ENCODE results near the gene PTPN7.
"Not testable (repeated sequence)": the region's sequence is repeated elsewhere in the genome, so short reads cannot be mapped to it uniquely, and the experiment has no call there.

The PTPN7 gene

DNA sequence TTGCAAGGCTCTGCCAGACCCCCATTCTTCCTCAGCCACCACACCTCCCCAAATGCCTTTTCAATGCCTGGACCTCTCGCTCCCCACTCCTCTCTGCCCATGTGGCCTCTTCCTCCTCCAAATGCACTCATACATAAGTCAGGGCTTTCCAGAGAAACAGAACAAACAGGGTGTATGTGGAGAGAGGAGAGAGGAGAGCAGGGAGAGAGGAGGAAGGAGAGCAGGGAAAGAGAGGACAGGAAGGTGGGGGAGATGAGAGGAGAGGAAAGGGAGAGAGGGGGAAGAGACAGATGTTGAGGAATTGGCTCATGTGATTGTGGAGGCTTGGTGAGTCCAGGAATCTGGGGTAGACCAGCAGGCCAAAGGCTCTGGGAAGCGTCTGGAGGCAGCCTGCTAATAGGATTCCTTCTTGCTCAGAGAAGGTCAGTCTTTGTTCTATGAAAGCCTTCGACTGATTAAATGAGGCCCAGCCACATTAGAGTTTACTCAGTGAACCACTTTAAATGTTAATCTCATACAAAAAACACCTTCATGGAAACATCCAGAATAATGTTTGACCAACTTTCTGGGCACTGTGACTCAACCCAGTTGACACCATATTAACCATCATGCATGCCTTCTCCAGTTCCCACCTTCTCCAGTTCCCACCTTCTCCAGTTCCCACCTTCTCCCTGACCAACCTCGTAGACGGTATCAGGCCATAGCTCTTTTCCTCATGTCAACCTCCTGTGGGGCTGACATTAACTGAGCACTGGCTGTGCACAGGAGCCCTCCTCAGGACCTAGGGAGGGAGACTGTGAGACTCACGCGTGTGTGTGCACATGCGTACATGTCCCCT, 21.9 kb upstream of the PTPN7 start:
- H3K27me3 Mint-ChIP-seq (ENCODE audit: low read depth) = no peaks in the 10 kb centered on the region
- DNase-seq (ENCODE audit: low spot score) = no peak
- no peaks in the 10 kb centered on the region for H3K9me3 Mint-ChIP-seq
- H3K27ac Mint-ChIP-seq = no peak overlapping the region
- no peaks in the 10 kb centered on the region for H3K36me3 Mint-ChIP-seq (ENCODE audit: low read depth)
- H3K4me3 Mint-ChIP-seq = no peak overlapping the region
- peaks cover 10% of the 10 kb centered on the region for H3K4me1 Mint-ChIP-seq (ENCODE audit: low read depth)

- peaks cover 10% of the 10 kb centered on the region for H3K4me1 Mint-ChIP-seq (ENCODE audit: low read depth)
- no peaks in the 10 kb centered on the region for H3K9me3 Mint-ChIP-seq
- H3K27me3 Mint-ChIP-seq (ENCODE audit: low read depth) = no peaks in the 10 kb centered on the region
- H3K27ac Mint-ChIP-seq = no peak overlapping the region
- H3K36me3 Mint-ChIP-seq (ENCODE audit: low read depth) = no peaks in the 10 kb centered on the region
- H3K4me3 Mint-ChIP-seq = no peak overlapping the region
- no peak for DNase-seq (ENCODE audit: low spot score)
Observed at GRCh38 chr1:202181586-202181985, 21.2 kb upstream of the PTPN7 start.

GRCh38 chr1:202180751-202181139, 20.3 kb upstream of the PTPN7 start:
- not testable (repeated sequence) for H3K27me3 Mint-ChIP-seq (ENCODE audit: low read depth); DNase-seq (ENCODE audit: low spot score); H3K4me3 Mint-ChIP-seq; H3K27ac Mint-ChIP-seq; H3K9me3 Mint-ChIP-seq; H3K36me3 Mint-ChIP-seq (ENCODE audit: low read depth)
- peaks cover 10% of the 10 kb centered on the region for H3K4me1 Mint-ChIP-seq (ENCODE audit: low read depth)

- DNase-seq (ENCODE audit: low spot score) = no peak
- Mint-ChIP-seq H3K36me3 (ENCODE audit: low read depth) (no peaks in the 10 kb centered on the region), H3K4me3 (no peak overlapping the region), H3K27ac (no peak overlapping the region), H3K4me1 (ENCODE audit: low read depth) (peaks cover 10% of the 10 kb centered on the region), H3K9me3 (no peaks in the 10 kb centered on the region), H3K27me3 (ENCODE audit: low read depth) (no peaks in the 10 kb centered on the region)
Observed at GRCh38 chr1:202179828-202180750, 19.7 kb upstream of the PTPN7 start.

DNA sequence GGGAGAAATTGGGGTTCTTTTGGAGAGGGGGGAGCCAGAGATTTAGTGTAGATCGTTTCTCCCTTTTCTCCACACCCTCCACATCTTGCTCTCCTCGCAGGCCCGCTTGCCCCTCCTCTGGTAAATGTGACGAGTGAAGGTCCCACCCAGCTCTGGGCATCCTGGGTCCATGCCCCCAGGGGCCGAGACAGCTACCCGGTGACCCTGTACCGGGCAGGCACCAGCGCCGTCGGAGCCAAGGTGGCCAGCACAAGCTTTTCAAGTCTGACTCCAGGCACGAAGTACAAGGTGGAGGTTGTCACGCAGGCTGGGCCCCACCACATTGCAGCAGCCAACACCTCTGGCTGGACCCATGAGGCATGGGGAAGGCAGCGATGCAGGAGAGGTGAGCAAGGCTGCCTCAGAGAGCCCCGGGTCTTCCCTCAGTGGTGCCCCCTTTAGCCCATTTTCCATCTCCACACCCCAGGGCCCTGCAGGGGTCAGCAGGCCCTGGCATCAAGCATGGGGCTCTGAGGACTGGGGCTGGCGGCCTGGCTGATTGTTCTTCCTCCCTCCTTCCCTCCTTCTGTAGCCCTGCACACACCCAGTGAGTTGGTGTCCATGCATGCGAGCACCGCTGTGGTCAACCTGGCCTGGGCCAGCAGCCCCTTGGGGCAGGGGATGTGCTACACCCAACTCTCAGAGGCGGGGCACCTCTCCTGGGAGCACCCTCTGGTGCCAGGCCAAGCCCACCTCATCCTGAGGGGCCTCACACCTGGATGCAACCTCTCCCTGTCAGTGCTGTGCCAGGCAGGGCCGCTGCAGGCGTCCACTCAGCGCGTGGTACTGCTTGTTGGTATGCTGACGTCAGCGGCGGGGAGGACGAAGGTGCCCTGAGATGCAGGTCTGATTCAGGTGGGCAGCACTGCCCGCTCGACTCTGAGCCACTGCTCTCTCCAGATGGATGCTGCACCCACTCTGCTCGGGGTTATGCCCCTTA, 16.8 kb upstream of the PTPN7 start:
- H3K36me3 Mint-ChIP-seq (ENCODE audit: low read depth) = no peaks in the 10 kb centered on the region
- H3K4me1 Mint-ChIP-seq (ENCODE audit: low read depth) = no peaks in the 10 kb centered on the region
- no peaks in the 10 kb centered on the region for H3K27me3 Mint-ChIP-seq (ENCODE audit: low read depth)
- H3K4me3 Mint-ChIP-seq = no peak overlapping the region
- DNase-seq (ENCODE audit: low spot score) = no peak
- H3K9me3 Mint-ChIP-seq = no peaks in the 10 kb centered on the region
- no peak overlapping the region for H3K27ac Mint-ChIP-seq

DNA sequence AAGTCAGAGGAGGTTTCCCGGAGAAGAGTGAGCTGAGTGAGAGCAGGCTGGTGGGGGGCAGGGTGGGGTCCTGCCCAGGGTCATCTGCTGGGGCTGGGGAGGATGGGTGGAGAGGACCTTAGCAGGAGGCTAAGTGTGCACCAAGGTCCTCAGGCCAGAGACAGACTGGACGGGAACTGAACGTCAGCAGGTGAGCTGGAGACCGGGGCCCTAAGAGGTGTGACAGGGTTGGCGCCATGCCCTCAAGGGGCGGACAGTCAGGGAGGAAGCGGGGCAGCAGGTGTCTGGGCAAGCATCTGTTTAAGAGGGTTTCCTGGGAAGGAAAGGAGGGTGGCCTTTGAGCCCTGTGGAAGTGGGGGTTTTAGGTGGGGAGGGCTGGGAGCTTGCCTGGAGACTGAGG, 13.6 kb upstream of the PTPN7 start:
- Mint-ChIP-seq H3K4me3 (no peak overlapping the region), H3K9me3 (no peaks in the 10 kb centered on the region), H3K27me3 (ENCODE audit: low read depth) (no peaks in the 10 kb centered on the region), H3K27ac (no peak overlapping the region), H3K4me1 (ENCODE audit: low read depth) (peaks cover 6% of the 10 kb centered on the region), H3K36me3 (ENCODE audit: low read depth) (no peaks in the 10 kb centered on the region)
- DNase-seq (ENCODE audit: low spot score) = no peak

- no peak for DNase-seq (ENCODE audit: low spot score)
- no peaks in the 10 kb centered on the region for H3K36me3 Mint-ChIP-seq (ENCODE audit: low read depth)
- peaks cover 9% of the 10 kb centered on the region for H3K4me1 Mint-ChIP-seq (ENCODE audit: low read depth)
- no peak overlapping the region for H3K4me3 Mint-ChIP-seq
- no peaks in the 10 kb centered on the region for H3K27me3 Mint-ChIP-seq (ENCODE audit: low read depth)
- no peak overlapping the region for H3K27ac Mint-ChIP-seq
- no peaks in the 10 kb centered on the region for H3K9me3 Mint-ChIP-seq
Observed at GRCh38 chr1:202172015-202172355, 11.6 kb upstream of the PTPN7 start.

DNA sequence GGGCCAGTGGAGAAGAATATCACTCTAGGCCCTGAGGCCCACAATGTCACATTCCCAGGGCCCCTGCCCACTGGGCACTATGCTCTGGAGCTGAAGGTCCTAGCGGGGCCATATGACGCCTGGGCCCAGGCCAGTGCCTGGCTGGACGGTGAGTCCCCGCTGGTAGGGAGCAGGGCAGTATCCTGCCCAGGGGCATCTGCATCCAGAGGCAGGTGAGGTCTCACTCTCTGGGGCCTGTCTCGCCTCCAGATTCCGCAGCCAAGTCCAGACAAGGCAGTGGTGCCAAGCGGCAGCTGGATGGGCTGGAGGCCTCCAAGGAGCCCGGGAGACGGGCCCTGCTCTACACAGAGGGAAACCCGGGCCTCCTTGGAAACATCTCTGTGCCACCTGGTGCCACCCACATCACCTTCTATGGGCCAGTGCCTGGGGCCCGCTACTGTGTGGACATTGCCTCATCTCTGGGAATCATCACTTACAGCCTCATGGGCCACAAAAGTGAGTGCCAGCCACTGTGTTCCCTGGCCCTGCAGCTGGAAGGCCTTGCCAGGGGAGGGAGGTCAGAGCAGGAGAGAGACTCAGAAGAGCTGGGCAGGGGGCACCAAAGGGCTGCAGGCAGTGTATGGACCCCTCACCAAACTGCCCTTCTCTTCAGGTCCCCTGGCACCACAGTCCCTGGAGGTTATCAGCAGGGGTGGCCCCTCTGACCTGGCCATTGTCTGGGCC, 11.1 kb upstream of the PTPN7 start:
- no peak for DNase-seq (ENCODE audit: low spot score)
- Mint-ChIP-seq H3K27ac (no peak overlapping the region), H3K9me3 (no peaks in the 10 kb centered on the region), H3K4me1 (ENCODE audit: low read depth) (peaks cover 13% of the 10 kb centered on the region), H3K36me3 (ENCODE audit: low read depth) (no peaks in the 10 kb centered on the region), H3K27me3 (ENCODE audit: low read depth) (no peaks in the 10 kb centered on the region), H3K4me3 (no peak overlapping the region)

GRCh38 chr1:202170726-202171125, 10.3 kb upstream of the PTPN7 start:
- H3K27ac Mint-ChIP-seq = no peak overlapping the region
- no peaks in the 10 kb centered on the region for H3K27me3 Mint-ChIP-seq (ENCODE audit: low read depth)
- no peak for DNase-seq (ENCODE audit: low spot score)
- H3K36me3 Mint-ChIP-seq (ENCODE audit: low read depth) = no peaks in the 10 kb centered on the region
- H3K4me1 Mint-ChIP-seq (ENCODE audit: low read depth) = peaks cover 18% of the 10 kb centered on the region
- no peaks in the 10 kb centered on the region for H3K9me3 Mint-ChIP-seq
- H3K4me3 Mint-ChIP-seq = no peak overlapping the region

DNA sequence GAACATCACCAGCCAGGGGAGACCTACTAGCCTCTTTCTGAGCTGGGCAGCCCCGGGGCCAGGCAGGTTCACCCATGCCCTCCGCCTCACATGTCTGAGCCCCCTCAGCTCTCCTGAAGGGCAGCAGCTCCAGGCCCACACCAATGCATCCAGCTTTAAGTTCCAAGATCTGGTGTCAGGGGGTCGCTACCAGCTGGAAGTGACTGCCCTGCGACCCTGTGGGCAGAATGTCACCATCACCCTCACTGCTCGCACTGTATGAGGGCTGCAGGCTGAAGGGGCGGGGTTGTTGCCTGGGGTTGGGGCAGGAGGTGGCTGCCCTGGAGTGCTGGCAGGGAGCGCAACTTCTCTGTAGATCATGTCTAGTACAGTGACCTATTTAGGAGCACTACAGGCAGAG, 8.5 kb upstream of the PTPN7 start:
- no peak overlapping the region for H3K4me3 Mint-ChIP-seq
- no peaks in the 10 kb centered on the region for H3K9me3 Mint-ChIP-seq
- no peak overlapping the region for H3K27ac Mint-ChIP-seq
- no peak for DNase-seq (ENCODE audit: low spot score)
- H3K27me3 Mint-ChIP-seq (ENCODE audit: low read depth) = no peaks in the 10 kb centered on the region
- no peaks in the 10 kb centered on the region for H3K36me3 Mint-ChIP-seq (ENCODE audit: low read depth)
- peaks cover 29% of the 10 kb centered on the region for H3K4me1 Mint-ChIP-seq (ENCODE audit: low read depth)

DNA sequence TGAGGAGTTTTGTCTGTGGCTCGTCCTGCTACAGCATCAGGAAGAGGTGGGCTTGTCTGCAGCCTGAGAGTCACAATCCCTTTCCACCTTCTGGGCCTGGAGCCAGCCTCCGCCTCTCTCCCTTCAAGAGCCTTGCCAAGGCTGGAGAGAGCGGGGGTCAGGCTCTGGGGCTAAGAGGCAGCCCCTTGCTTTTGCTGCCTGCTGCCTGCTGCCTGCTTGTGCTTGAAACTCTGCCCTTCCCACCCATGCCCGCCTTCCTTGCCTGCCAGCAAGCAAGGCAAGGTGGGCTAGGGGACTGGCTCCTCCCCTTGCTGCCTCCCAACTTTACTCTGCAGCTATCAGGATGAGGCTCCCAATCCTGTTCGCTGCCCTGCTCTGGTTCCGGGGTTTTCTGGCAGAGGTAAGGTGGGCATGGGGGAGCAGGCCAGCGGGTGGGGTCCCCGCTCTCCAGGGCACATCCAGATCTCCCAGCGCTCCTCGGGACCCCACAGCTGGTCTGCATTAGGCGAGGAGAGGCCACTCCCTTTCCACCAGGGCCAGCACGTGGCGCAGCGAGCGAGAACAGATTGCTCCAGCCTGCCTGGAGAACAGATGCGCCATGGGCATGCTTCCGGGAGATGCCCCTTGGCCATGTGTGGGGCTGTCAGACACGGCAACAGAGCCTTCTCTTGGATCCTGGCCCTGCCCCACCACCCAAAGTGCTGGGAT, 7.5 kb upstream of the PTPN7 start:
- Mint-ChIP-seq H3K27ac (no peak overlapping the region), H3K4me1 (ENCODE audit: low read depth) (peaks cover 39% of the 10 kb centered on the region), H3K27me3 (ENCODE audit: low read depth) (no peaks in the 10 kb centered on the region), H3K4me3 (no peak overlapping the region), H3K9me3 (no peaks in the 10 kb centered on the region), H3K36me3 (ENCODE audit: low read depth) (no peaks in the 10 kb centered on the region)
- no peak for DNase-seq (ENCODE audit: low spot score)

DNA sequence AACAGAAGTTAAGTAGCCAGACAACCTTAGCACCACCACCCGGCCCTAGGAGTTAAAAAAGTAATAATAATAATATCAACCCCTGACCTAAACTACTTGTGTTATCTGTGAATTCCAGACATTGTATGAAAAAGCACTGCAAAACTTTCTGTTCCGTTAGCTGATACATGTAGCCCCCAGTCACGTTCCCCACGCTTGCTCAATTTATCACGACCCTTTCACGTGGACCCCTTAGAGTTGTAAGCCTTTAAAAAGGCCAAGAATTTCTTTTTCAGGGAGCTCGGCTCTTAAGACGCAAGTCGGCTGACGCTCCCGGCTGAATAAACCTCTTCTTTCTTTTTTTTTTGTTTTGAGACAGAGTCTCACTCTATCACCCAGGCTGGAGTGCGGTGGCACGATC, 6.7 kb upstream of the PTPN7 start:
- not testable (repeated sequence) for H3K9me3 Mint-ChIP-seq; H3K27me3 Mint-ChIP-seq (ENCODE audit: low read depth); H3K36me3 Mint-ChIP-seq (ENCODE audit: low read depth); DNase-seq (ENCODE audit: low spot score)
- Mint-ChIP-seq H3K4me3 (peak overlapping the region; percentile 26), H3K4me1 (ENCODE audit: low read depth) (peaks cover 47% of the 10 kb centered on the region), H3K27ac (peak overlapping the region; percentile 63)
